ENCODE measurements around the gene RCVRN. TPM values are rescaled to one million over a fixed set of nuclear protein-coding genes. Genes with fewer than 3 reads are reported as not detected.

RCVRN gene
- polyA plus RNA-seq, 1 of the 3 experiments (the other 2 are of a cell fraction), result not detected

GRCh38 chr17:9902120-9902519 lies 3.0 kb downstream of the RCVRN start:
- H3K27ac ChIP-seq (ENCODE audit: low read depth in 2 of 2, low read length in 1 of 2), result no peak overlapping the region
- 13% methylated on average over 2 of the region's 2 CpGs for WGBS (ENCODE audit: low lambda C conversion rate)
- H3F3A ChIP-seq (replicated peaks; ENCODE audit: insufficient read depth), result no peaks in the 10 kb centered on the region
- H3K27me3 ChIP-seq (ENCODE audit: insufficient read depth), result peaks cover 23% of the 10 kb centered on the region; the same call in 1 of the 2 replicates
- DNase-seq, result no peak
- H3K4me2 ChIP-seq, result no peak overlapping the region
- no peaks in the 10 kb centered on the region for H3K9me3 ChIP-seq
- H3K36me3 ChIP-seq (replicated peaks in 1 of 2; ENCODE audit: control insufficient read depth in 1 of 2, insufficient read depth in 2 of 2, low read length in 1 of 2), result no peaks in the 10 kb centered on the region
- no peaks in the 10 kb centered on the region for H3K4me1 ChIP-seq (ENCODE audit: control insufficient read depth in 1 of 2, insufficient read depth in 2 of 2, low read depth in 1 of 2, low read length in 1 of 2)
- ChIA-PET CTCF (interaction anchor here (0.8 to 1.8 kb wide), 2 partner anchors 713 to 716 kb away, joined by 3 to 7 read pairs; no protein-coding TSS in a partner anchor), POLR2A (no interaction called here)
- H3K4me3 ChIP-seq (ENCODE audit: low read depth in 2 of 2, low read length in 1 of 2), result no peak overlapping the region
- no peaks in the 10 kb centered on the region for H3K79me2 ChIP-seq (ENCODE audit: insufficient read depth)
- H3K9me2 ChIP-seq, result no peaks in the 10 kb centered on the region
- TF ChIP-seq TEAD4 (IDR thresholded peaks at IDR 0.05; ENCODE audit: borderline replicate concordance, insufficient read depth), result no peak
- H3K9ac ChIP-seq, result no peak overlapping the region
- H2AFZ ChIP-seq (ENCODE audit: low read depth), result no peak overlapping the region
- H4K20me1 ChIP-seq (ENCODE audit: insufficient read depth), result no peaks in the 10 kb centered on the region

- no peaks in the 10 kb centered on the region for H3K36me3 ChIP-seq (replicated peaks in 1 of 2; ENCODE audit: control insufficient read depth in 1 of 2, insufficient read depth in 2 of 2, low read length in 1 of 2)
- H3K4me3 ChIP-seq (ENCODE audit: low read depth in 2 of 2, low read length in 1 of 2), result peak overlapping the region in 1 of 2 experiments; percentile 23; a peak in 1 of 4 replicates
- no peak overlapping the region for H3K27ac ChIP-seq (ENCODE audit: low read depth in 2 of 2, low read length in 1 of 2)
- H3K4me1 ChIP-seq (ENCODE audit: control insufficient read depth in 1 of 2, insufficient read depth in 2 of 2, low read depth in 1 of 2, low read length in 1 of 2), result no peaks in the 10 kb centered on the region
- no peaks in the 10 kb centered on the region for H3K9me2 ChIP-seq
- peaks cover 23% of the 10 kb centered on the region; the same call in 1 of the 2 replicates for H3K27me3 ChIP-seq (ENCODE audit: insufficient read depth)
- DNase-seq, result no peak
- H3F3A ChIP-seq (replicated peaks; ENCODE audit: insufficient read depth), result no peaks in the 10 kb centered on the region
- H2AFZ ChIP-seq (ENCODE audit: low read depth), result no peak overlapping the region
- peak overlapping the region; percentile 63 for H3K4me2 ChIP-seq
- ChIA-PET POLR2A (no interaction called here), CTCF (interaction anchor here (0.7 to 1.8 kb wide), 3 partner anchors 11 to 717 kb away, joined by 3 to 7 read pairs (median 3); no protein-coding TSS in a partner anchor)
- TF ChIP-seq NFIC (IDR thresholded peaks at IDR 0.05; ENCODE audit: borderline replicate concordance) (no peak), CTCF (IDR thresholded peaks at IDR 0.05) (no peak), GATA2 (CRISPR knock-in tag; IDR thresholded peaks at IDR 0.05) (no peak), JUND (IDR thresholded peaks at IDR 0.05) (no peak), ELF1 (IDR thresholded peaks at IDR 0.05) (no peak), RAD21 (IDR thresholded peaks at IDR 0.05; ENCODE audit: low read length) (no peak), MXI1 (IDR thresholded peaks at IDR 0.05; ENCODE audit: low read depth, low read length) (no peak), USF1 (IDR thresholded peaks at IDR 0.05; ENCODE audit: borderline replicate concordance, low read depth) (no peak), REST (IDR thresholded peaks at IDR 0.05; ENCODE audit: low read depth, low read length) (no peak), YY1 (IDR thresholded peaks at IDR 0.05; ENCODE audit: low read depth) (no peak), IRF3 (IDR thresholded peaks at IDR 0.05; ENCODE audit: low read depth, low read length) (no peak), TCF12 (IDR thresholded peaks at IDR 0.05) (no peak), FOSL2 (IDR thresholded peaks at IDR 0.05; ENCODE audit: borderline replicate concordance, low read depth) (no peak), RXRA (IDR thresholded peaks at IDR 0.05; ENCODE audit: borderline replicate concordance, low read depth) (no peak), ZBTB33 (IDR thresholded peaks at IDR 0.05; ENCODE audit: borderline replicate concordance, low read depth) (no peak), RFX5 (IDR thresholded peaks at IDR 0.05; ENCODE audit: low read length) (no peak)
- H3K79me2 ChIP-seq (ENCODE audit: insufficient read depth), result no peaks in the 10 kb centered on the region
- H3K9me3 ChIP-seq, result no peaks in the 10 kb centered on the region
- no peak overlapping the region for H3K9ac ChIP-seq
- 19% methylated on average over 8 of the region's 8 CpGs for WGBS (ENCODE audit: low lambda C conversion rate)
- H4K20me1 ChIP-seq (ENCODE audit: insufficient read depth), result no peaks in the 10 kb centered on the region
Measured at GRCh38 chr17:9900784-9901183, 4.3 kb downstream of the RCVRN start.
